ENCODE data around the gene PIK3R2. TPM values are rescaled to one million over a fixed set of nuclear protein-coding genes. Genes with fewer than 3 reads are reported as not detected.

The PIK3R2 gene
- total and polyA plus RNA-seq, 2 of the 4 experiments (the other 2 are of a cell fraction): 12.2 to 25.1 TPM

- peaks cover 4% of the 10 kb centered on the region for H3K4me1 ChIP-seq (ENCODE audit: control insufficient read depth, insufficient read depth, low read length)
- ChIA-PET CTCF (interaction anchor here (0.9 kb wide), 1 partner anchor 120 kb away, joined by 3 read pairs; no protein-coding TSS in a partner anchor), POLR2A (ENCODE audit: unreplicated experiment) (no interaction called here)
- no peak overlapping the region for H3K9ac ChIP-seq (ENCODE audit: low read depth, low read length)
- H2BK20ac ChIP-seq (ENCODE audit: low read depth, low read length): no peak overlapping the region
- H3K23ac ChIP-seq (ENCODE audit: low read depth, low read length): no peak overlapping the region
- H4K20me1 ChIP-seq (ENCODE audit: insufficient read depth, low read length): 0 out of 2 replicates have a peak, but pooled peaks cover 2% of the 10 kb centered on the region
- no peak overlapping the region for H2BK5ac ChIP-seq (ENCODE audit: low read depth, low read length, poor library complexity, severe bottlenecking)
- peaks cover 3% of the 10 kb centered on the region; the same call in 1 of the 2 replicates for H3K9me1 ChIP-seq (ENCODE audit: insufficient read depth, low read length)
- BruUV-seq (replicated peaks): no TSS peak
- H3K27ac ChIP-seq (ENCODE audit: insufficient read depth, low read length): no peak overlapping the region
- H2AK9ac ChIP-seq (replicated peaks; ENCODE audit: low read depth, low read length, poor library complexity): no peak overlapping the region
- H2BK120ac ChIP-seq (ENCODE audit: low read depth, low read length): no peak overlapping the region
- H3K56ac ChIP-seq (ENCODE audit: extremely low read depth, insufficient read depth, low read length): no peak overlapping the region
- dilution Hi-C loops (cut with HindIII; ENCODE audit: low sequenced_read_pairs, unreplicated experiment) (no loop called here), intact Hi-C loops (cut with micrococcal nuclease) (no loop called here), in situ Hi-C loops (cut with MboI; ENCODE audit: low sequenced_read_pairs) (no loop called here)
- H3K27me3 ChIP-seq (ENCODE audit: control insufficient read depth, insufficient read depth, low read length): no peaks in the 10 kb centered on the region
- TF ChIP-seq FOS (IDR thresholded peaks at IDR 0.05; ENCODE audit: low read depth, low read length) (no peak), RCOR1 (IDR thresholded peaks at IDR 0.05; ENCODE audit: insufficient replicate concordance, low read length) (no peak), ELK1 (IDR thresholded peaks at IDR 0.05; ENCODE audit: borderline replicate concordance, low read depth, low read length) (no peak), SMC3 (IDR thresholded peaks at IDR 0.05; ENCODE audit: low read depth, low read length) (no peak), CEBPB (IDR thresholded peaks at IDR 0.05; ENCODE audit: low read depth, low read length) (no peak), NFE2L2 (IDR thresholded peaks at IDR 0.05; ENCODE audit: low read depth, low read length) (no peak), POLR2A (IDR thresholded peaks at IDR 0.05; ENCODE audit: low read depth, low read length) (no peak), CTCF (conservative IDR thresholded peaks at IDR 0.05; ENCODE audit: low read depth, low read length) (no peak)
- H3K14ac ChIP-seq (replicated peaks; ENCODE audit: low read depth, low read length): no peak overlapping the region
- no peak overlapping the region for H2AFZ ChIP-seq (replicated peaks; ENCODE audit: low read length, poor library complexity)
- H3K79me1 ChIP-seq (ENCODE audit: low read depth in 1 of 2, low read length in 2 of 2): peaks cover 0 to 7% of the 10 kb centered on the region in 2 experiments; a peak in 2 of 4 replicates
- no peak overlapping the region for H4K5ac ChIP-seq (ENCODE audit: low read depth, low read length)
- H3K4me2 ChIP-seq (ENCODE audit: low read depth, low read length): no peak overlapping the region
- peaks cover 46% of the 10 kb centered on the region for H3K36me3 ChIP-seq (ENCODE audit: control insufficient read depth, insufficient read depth, low read length)
- no peak overlapping the region for H4K8ac ChIP-seq (ENCODE audit: low read depth in 2 of 2, low read length in 2 of 2)
- ATAC-seq (ENCODE audit: low read depth): no peak
- H3K18ac ChIP-seq (ENCODE audit: low read depth, low read length): no peak overlapping the region
- no peak overlapping the region for H2BK15ac ChIP-seq (ENCODE audit: low read depth, low read length)
- no peaks in the 10 kb centered on the region for H3K9me3 ChIP-seq (ENCODE audit: control insufficient read depth, insufficient read depth, low read length)
- DNase-seq: no peak
- WGBS, 2 experiments (ENCODE audit: extremely low coverage in 2 of 2, insufficient read length in 1 of 2): 91% methylated on average over 19 of the region's 26 CpGs; no CpG with 5 or more reads in 1 of the 2 experiments
- H4K91ac ChIP-seq (ENCODE audit: insufficient read depth, low read depth, low read length): no peak overlapping the region
- H3K4ac ChIP-seq (ENCODE audit: low read depth, low read length): no peak overlapping the region
- H2AK5ac ChIP-seq (ENCODE audit: low read depth, low read length): no peak overlapping the region
- no peak overlapping the region for H3K4me3 ChIP-seq (ENCODE audit: insufficient read depth, low read depth, low read length)
These were observed 29.1 kb upstream of the PIK3R2 start for GRCh38 chr19:18123819-18124218.
